ENCODE results near the gene PAPSS2. TPM values are rescaled to one million over a fixed set of nuclear protein-coding genes. Genes with fewer than 3 reads are reported as not detected.

Gene PAPSS2
- total and polyA plus RNA-seq, 9 donors: 18.0 to 102 (median 42.5) TPM

GRCh38 chr10:87622314-87623004, 37.2 kb upstream of the PAPSS2 start:
- no peaks in the 10 kb centered on the region for H3K27me3 ChIP-seq
- H3K9me3 ChIP-seq: no peaks in the 10 kb centered on the region
- no peaks in the 10 kb centered on the region for H3K36me3 ChIP-seq
- DNase-seq: no peak
- no peak for TF ChIP-seq POLR2A (IDR thresholded peaks at IDR 0.05)
- TF ChIP-seq EP300 (IDR thresholded peaks at IDR 0.05): no peak
- TF ChIP-seq CTCF (IDR thresholded peaks at IDR 0.05): no peak
- intact Hi-C loops (cut with DNase I): no loop called here
- H3K27ac ChIP-seq: no peak overlapping the region
- peaks cover 2% of the 10 kb centered on the region for H3K4me1 ChIP-seq (ENCODE audit: insufficient read depth)
- H3K4me3 ChIP-seq: no peak overlapping the region
- 86 to 91% (median 88%) methylated on average over 7 of the region's 7 CpGs for WGBS, 3 donors

GRCh38 chr10:87623191-87623590, 36.5 kb upstream of the PAPSS2 start:
- H3K4me3 ChIP-seq: no peak overlapping the region
- no peaks in the 10 kb centered on the region for H3K9me3 ChIP-seq
- no peak for TF ChIP-seq POLR2A (IDR thresholded peaks at IDR 0.05)
- no peak for TF ChIP-seq CTCF (IDR thresholded peaks at IDR 0.05)
- no peak for TF ChIP-seq EP300 (IDR thresholded peaks at IDR 0.05)
- H3K27ac ChIP-seq: no peak overlapping the region
- 71 to 92% (median 90%) methylated on average over 1 of the region's 1 CpG for WGBS, 3 donors
- peaks cover 2% of the 10 kb centered on the region for H3K4me1 ChIP-seq (ENCODE audit: insufficient read depth)
- no peaks in the 10 kb centered on the region for H3K27me3 ChIP-seq
- no peak for DNase-seq
- no peaks in the 10 kb centered on the region for H3K36me3 ChIP-seq
- intact Hi-C loops (cut with DNase I): no loop called here

GRCh38 chr10:87625661-87626060, 34.0 kb upstream of the PAPSS2 start:
- Histone ChIP-seq H3K4me1 (ENCODE audit: insufficient read depth) (peaks cover 2% of the 10 kb centered on the region), H3K27me3 (no peaks in the 10 kb centered on the region), H3K27ac (no peak overlapping the region), H3K36me3 (no peaks in the 10 kb centered on the region), H3K9me3 (no peaks in the 10 kb centered on the region), H3K4me3 (no peak overlapping the region)
- no peak for TF ChIP-seq CTCF (IDR thresholded peaks at IDR 0.05)
- TF ChIP-seq EP300 (IDR thresholded peaks at IDR 0.05): no peak
- no peak for TF ChIP-seq POLR2A (IDR thresholded peaks at IDR 0.05)
- DNase-seq: no peak
- intact Hi-C loops (cut with DNase I): no loop called here
- WGBS, 3 donors: 43 to 69% (median 59%) methylated on average over 1 of the region's 1 CpG

GRCh38 chr10:87626422-87626892, 33.2 kb upstream of the PAPSS2 start:
- H3K9me3 ChIP-seq: no peaks in the 10 kb centered on the region
- TF ChIP-seq EP300 (IDR thresholded peaks at IDR 0.05) (no peak), CTCF (IDR thresholded peaks at IDR 0.05) (no peak), POLR2A (IDR thresholded peaks at IDR 0.05) (no peak)
- H3K4me3 ChIP-seq: no peak overlapping the region
- no peak overlapping the region for H3K27ac ChIP-seq
- intact Hi-C loops (cut with DNase I): no loop called here
- peaks cover 2% of the 10 kb centered on the region for H3K4me1 ChIP-seq (ENCODE audit: insufficient read depth)
- no peaks in the 10 kb centered on the region for H3K27me3 ChIP-seq
- no peaks in the 10 kb centered on the region for H3K36me3 ChIP-seq
- WGBS, 3 donors: 100% methylated on average over 1 of the region's 1 CpG
- no peak for DNase-seq

All from ovary (tissue), 9 donors.